Right lobe of liver (tissue), 4 donors: ENCODE results near the gene MIGA1.

Source experiments
- POLR2A ChIP-seq: fragments of 450-650 bp; IDR thresholded peaks from one replicate; pipeline ENCODE4 v1.6.1; 2017; ENCODE audit warnings: antibody characterized with exemption, mild to moderate bottlenecking
- TF ChIP-seq, protein P1 (sequence below), 4 donors: fragments of 200-600 bp in 3 of 4; fragments of 450-650 bp in 1 of 4; IDR thresholded peaks; one replicate each; pipeline versions ENCODE4 v1.5.1 to v1.8.0; 2016 to 2022; ENCODE audit warnings: antibody characterized with exemption in 4 of 4, mild to moderate bottlenecking in 2 of 4
- donor health status: DM: no; HTN: no; CAD: no.
- donor health status: DM: no; HTN: no; CAD: no.
- donor health status: DM: no; HTN: yes; CAD: no.

DNA sequence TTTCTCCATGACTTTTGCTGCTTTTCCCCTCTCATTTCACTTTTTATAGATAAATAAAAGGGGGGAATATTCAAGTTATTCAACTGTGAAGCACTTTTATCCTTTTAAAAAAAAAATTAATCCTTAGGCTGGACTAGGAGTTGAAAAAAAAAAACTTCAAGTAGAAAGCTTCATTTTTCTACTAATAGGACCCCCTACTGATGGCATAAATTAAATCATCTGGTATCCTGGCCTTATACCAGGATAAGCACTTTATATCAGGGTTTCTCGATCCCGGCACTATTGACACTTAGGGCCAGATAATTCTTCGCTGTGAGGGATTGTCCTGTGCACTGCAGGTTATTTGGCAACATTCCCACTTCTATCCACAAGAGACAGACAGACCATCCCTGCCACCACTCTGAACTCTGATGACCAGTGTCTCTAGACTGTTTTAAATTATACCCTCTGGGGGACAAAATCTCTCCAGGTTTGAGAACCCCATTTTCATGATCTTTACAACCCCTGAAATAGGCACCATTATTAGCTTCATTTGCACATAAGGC lies 37.4 kb upstream of the MIGA1 start:
- TF ChIP-seq, protein P1, sequence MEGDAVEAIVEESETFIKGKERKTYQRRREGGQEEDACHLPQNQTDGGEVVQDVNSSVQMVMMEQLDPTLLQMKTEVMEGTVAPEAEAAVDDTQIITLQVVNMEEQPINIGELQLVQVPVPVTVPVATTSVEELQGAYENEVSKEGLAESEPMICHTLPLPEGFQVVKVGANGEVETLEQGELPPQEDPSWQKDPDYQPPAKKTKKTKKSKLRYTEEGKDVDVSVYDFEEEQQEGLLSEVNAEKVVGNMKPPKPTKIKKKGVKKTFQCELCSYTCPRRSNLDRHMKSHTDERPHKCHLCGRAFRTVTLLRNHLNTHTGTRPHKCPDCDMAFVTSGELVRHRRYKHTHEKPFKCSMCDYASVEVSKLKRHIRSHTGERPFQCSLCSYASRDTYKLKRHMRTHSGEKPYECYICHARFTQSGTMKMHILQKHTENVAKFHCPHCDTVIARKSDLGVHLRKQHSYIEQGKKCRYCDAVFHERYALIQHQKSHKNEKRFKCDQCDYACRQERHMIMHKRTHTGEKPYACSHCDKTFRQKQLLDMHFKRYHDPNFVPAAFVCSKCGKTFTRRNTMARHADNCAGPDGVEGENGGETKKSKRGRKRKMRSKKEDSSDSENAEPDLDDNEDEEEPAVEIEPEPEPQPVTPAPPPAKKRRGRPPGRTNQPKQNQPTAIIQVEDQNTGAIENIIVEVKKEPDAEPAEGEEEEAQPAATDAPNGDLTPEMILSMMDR (IDR thresholded peaks at IDR 0.05): no peak
- TF ChIP-seq POLR2A: no peak
